A673 (cell line): ENCODE data around the gene SERPINA6.

Experiments
- EZH2 ChIP-seq: fragments of 200-600 bp; sonication (generic); IDR thresholded peaks from 2 replicates; pipeline ENCODE4 v1.6.1; 2017; ENCODE audit warnings: borderline replicate concordance, low read depth, mild to moderate bottlenecking, mixed read lengths, antibody characterized with exemption, low read length; ENCODE audit not compliant: poor library complexity, severe bottlenecking
- TF ChIP-seq, protein P1 (sequence below): fragments of 300-800, 200-600 bp; sonication (generic); conservative IDR thresholded peaks from 2 replicates; pipeline ENCODE4 v1.5.1; 2017; ENCODE audit warnings: low read depth, mild to moderate bottlenecking, antibody characterized with exemption, low read length, moderate library complexity, mixed read lengths

DNA sequence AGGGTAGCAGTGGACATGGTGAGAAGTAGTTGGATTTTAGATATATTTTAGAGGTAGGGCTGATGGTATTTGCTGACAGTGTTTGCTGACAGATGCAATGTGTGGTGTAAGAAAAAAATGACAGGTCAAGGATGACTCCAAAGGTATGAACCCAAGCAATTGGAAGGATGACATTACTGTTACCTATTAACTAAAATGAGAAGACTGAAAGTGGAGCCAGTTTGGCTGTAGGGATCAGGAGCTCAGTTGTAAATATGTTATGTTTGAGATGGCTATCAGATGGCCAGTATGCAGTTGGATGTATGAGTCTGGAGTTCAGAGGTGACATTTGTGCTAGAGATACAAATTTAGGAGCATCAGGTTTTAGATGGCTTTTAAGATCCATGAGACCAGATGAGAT is 17.4 kb upstream of the SERPINA6 start:
- TF ChIP-seq, protein P1, sequence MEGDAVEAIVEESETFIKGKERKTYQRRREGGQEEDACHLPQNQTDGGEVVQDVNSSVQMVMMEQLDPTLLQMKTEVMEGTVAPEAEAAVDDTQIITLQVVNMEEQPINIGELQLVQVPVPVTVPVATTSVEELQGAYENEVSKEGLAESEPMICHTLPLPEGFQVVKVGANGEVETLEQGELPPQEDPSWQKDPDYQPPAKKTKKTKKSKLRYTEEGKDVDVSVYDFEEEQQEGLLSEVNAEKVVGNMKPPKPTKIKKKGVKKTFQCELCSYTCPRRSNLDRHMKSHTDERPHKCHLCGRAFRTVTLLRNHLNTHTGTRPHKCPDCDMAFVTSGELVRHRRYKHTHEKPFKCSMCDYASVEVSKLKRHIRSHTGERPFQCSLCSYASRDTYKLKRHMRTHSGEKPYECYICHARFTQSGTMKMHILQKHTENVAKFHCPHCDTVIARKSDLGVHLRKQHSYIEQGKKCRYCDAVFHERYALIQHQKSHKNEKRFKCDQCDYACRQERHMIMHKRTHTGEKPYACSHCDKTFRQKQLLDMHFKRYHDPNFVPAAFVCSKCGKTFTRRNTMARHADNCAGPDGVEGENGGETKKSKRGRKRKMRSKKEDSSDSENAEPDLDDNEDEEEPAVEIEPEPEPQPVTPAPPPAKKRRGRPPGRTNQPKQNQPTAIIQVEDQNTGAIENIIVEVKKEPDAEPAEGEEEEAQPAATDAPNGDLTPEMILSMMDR, result no peak
- TF ChIP-seq EZH2, result no peak
